ENCODE measurements around the gene CLHC1. TPM values are rescaled to one million over a fixed set of nuclear protein-coding genes. Genes with fewer than 3 reads are reported as not detected.

CLHC1 gene
- polyA plus RNA-seq, 3 donors, result 2.4 to 5.0 TPM; not detected in 1

DNA sequence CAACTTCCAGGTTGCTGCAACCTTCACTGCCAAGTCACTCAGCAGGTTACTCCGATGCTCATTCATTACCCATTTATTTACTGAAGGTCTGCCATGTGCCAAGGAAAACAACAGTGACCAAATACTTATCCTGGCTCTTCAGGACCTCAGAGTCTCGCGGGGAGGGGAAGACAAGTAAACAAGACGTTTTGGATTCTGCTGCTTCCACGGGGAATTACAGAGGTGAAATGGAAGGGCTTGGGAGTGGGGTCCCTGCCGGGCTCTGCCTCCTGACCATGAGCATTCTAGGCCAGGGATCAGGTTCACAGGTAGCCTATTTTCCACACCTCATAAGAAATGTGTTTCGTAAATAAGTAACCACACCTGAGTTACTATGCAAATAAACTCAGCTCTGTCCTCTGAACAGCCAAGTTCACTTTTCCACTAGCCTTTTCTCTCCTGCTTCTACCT lies 68.1 kb downstream of the CLHC1 start:
- TF ChIP-seq, protein P1, sequence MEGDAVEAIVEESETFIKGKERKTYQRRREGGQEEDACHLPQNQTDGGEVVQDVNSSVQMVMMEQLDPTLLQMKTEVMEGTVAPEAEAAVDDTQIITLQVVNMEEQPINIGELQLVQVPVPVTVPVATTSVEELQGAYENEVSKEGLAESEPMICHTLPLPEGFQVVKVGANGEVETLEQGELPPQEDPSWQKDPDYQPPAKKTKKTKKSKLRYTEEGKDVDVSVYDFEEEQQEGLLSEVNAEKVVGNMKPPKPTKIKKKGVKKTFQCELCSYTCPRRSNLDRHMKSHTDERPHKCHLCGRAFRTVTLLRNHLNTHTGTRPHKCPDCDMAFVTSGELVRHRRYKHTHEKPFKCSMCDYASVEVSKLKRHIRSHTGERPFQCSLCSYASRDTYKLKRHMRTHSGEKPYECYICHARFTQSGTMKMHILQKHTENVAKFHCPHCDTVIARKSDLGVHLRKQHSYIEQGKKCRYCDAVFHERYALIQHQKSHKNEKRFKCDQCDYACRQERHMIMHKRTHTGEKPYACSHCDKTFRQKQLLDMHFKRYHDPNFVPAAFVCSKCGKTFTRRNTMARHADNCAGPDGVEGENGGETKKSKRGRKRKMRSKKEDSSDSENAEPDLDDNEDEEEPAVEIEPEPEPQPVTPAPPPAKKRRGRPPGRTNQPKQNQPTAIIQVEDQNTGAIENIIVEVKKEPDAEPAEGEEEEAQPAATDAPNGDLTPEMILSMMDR (IDR thresholded peaks at IDR 0.05), result no peak
- WGBS (ENCODE audit: insufficient coverage), result no CpG with 5 or more reads among the region's 7 CpGs
- H3K9ac ChIP-seq (ENCODE audit: insufficient read depth, low read length, poor library complexity, severe bottlenecking), result no peak overlapping the region
- DNase-seq, result no peak
- no peaks in the 10 kb centered on the region for H3K27me3 ChIP-seq (ENCODE audit: control insufficient read depth in 2 of 2, insufficient read depth in 2 of 2, low read length in 2 of 2)
- peaks cover 0 to 5% (median 0%) of the 10 kb centered on the region in 3 donors for H3K27me3 Mint-ChIP-seq (ENCODE audit: low read depth in 3 of 3)
- H3K27ac ChIP-seq (ENCODE audit: low read depth in 1 of 2, low read length in 2 of 2), result no peak overlapping the region
- H3K9me3 Mint-ChIP-seq, result no peaks in the 10 kb centered on the region
- no peaks in the 10 kb centered on the region for H3K36me3 ChIP-seq (replicated peaks in 1 of 2; ENCODE audit: control insufficient read depth in 1 of 2, insufficient read depth in 2 of 2, low read length in 2 of 2)
- peaks cover 40% of the 10 kb centered on the region in 2 donors for H3K4me1 ChIP-seq (ENCODE audit: control insufficient read depth in 1 of 2, insufficient read depth in 2 of 2, low read length in 2 of 2)
- H4K20me1 ChIP-seq (ENCODE audit: insufficient read depth, low read length), result no peaks in the 10 kb centered on the region
- H3K27ac Mint-ChIP-seq, result peak overlapping the region in 2 of 7 donors; percentile 14 to 65
- no peak overlapping the region for H3K4me3 Mint-ChIP-seq
- intact Hi-C loops (cut with micrococcal nuclease), result loop anchor here in 1 of 2 donors (10.0 kb wide), 2 partner anchors 49 to 99 kb away; no protein-coding TSS in a partner anchor
- H3K36me3 Mint-ChIP-seq, result no peaks in the 10 kb centered on the region
- no peak overlapping the region for H3K4me2 ChIP-seq (replicated peaks; ENCODE audit: extremely low read depth, low read length, poor library complexity, severe bottlenecking)
- no peaks in the 10 kb centered on the region for H3K9me3 ChIP-seq (replicated peaks in 1 of 2; ENCODE audit: control insufficient read depth in 1 of 2, insufficient read depth in 1 of 2, low read length in 2 of 2)
- H3K4me3 ChIP-seq (replicated peaks in 1 of 3; ENCODE audit: low read depth in 2 of 3, low read length in 3 of 3), result no peak overlapping the region
- H3K4me1 Mint-ChIP-seq, result peaks cover 56% of the 10 kb centered on the region
- H2AFZ ChIP-seq (ENCODE audit: insufficient read depth, low read depth, low read length, poor library complexity, severe bottlenecking), result no peak overlapping the region
- no peaks in the 10 kb centered on the region for H3K79me2 ChIP-seq (ENCODE audit: insufficient read depth, low read length)

DNA sequence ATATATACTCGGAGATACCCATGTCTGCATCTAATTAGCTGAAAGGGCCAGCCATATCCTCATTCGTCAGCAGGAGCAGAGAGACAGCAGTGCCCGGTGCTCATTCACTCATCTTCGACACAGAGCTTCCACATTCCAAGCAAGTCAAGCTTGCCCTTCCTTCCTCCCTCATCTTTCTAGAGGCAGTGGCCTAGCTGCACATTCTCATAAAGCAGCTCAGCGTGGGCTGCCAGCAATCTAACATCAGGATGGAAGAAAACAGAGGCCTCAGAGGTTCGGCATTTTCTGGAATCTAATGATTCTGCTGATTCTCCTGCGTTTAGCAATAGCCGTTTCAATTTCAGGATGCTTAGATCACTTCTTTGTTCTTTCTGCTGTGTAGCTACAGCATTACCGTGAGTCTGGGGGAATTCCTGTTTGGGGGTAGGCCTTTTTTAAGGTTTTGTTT lies 68.8 kb downstream of the CLHC1 start:
- Histone ChIP-seq H3K36me3 (replicated peaks in 1 of 2; ENCODE audit: control insufficient read depth in 1 of 2, insufficient read depth in 2 of 2, low read length in 2 of 2) (no peaks in the 10 kb centered on the region), H3K4me3 (replicated peaks in 1 of 3; ENCODE audit: low read depth in 2 of 3, low read length in 3 of 3) (no peak overlapping the region), H4K20me1 (ENCODE audit: insufficient read depth, low read length) (no peaks in the 10 kb centered on the region), H2AFZ (ENCODE audit: insufficient read depth, low read depth, low read length, poor library complexity, severe bottlenecking) (no peak overlapping the region), H3K27ac (ENCODE audit: low read depth in 1 of 2, low read length in 2 of 2) (no peak overlapping the region), H3K79me2 (ENCODE audit: insufficient read depth, low read length) (no peaks in the 10 kb centered on the region), H3K4me1 (ENCODE audit: control insufficient read depth in 1 of 2, insufficient read depth in 2 of 2, low read length in 2 of 2) (peaks cover 44 to 47% of the 10 kb centered on the region in 2 donors), H3K4me2 (replicated peaks; ENCODE audit: extremely low read depth, low read length, poor library complexity, severe bottlenecking) (no peak overlapping the region), H3K9ac (ENCODE audit: insufficient read depth, low read length, poor library complexity, severe bottlenecking) (no peak overlapping the region), H3K27me3 (ENCODE audit: control insufficient read depth in 2 of 2, insufficient read depth in 2 of 2, low read length in 2 of 2) (no peaks in the 10 kb centered on the region), H3K9me3 (replicated peaks in 1 of 2; ENCODE audit: control insufficient read depth in 1 of 2, insufficient read depth in 1 of 2, low read length in 2 of 2) (no peaks in the 10 kb centered on the region)
- H3K27ac Mint-ChIP-seq, result peak overlapping the region in 4 of 7 donors; percentile 27 to 80 (median 60)
- no peaks in the 10 kb centered on the region for H3K36me3 Mint-ChIP-seq
- DNase-seq, result no peak
- TF ChIP-seq, protein P1 (IDR thresholded peaks at IDR 0.05), result no peak
- no peak overlapping the region for H3K4me3 Mint-ChIP-seq
- no peaks in the 10 kb centered on the region for H3K9me3 Mint-ChIP-seq
- peaks cover 56% of the 10 kb centered on the region for H3K4me1 Mint-ChIP-seq
- H3K27me3 Mint-ChIP-seq (ENCODE audit: low read depth in 3 of 3), result peaks cover 0 to 5% (median 0%) of the 10 kb centered on the region in 3 donors
- intact Hi-C loops (cut with micrococcal nuclease), result loop anchor here in 1 of 2 donors (10.0 kb wide), 2 partner anchors 48 to 98 kb away; no protein-coding TSS in a partner anchor
- WGBS (ENCODE audit: insufficient coverage), result 82% methylated on average over 9 of the region's 9 CpGs
